ENCODE data around the gene NHLRC1. TPM values are rescaled to one million over a fixed set of nuclear protein-coding genes. Genes with fewer than 3 reads are reported as not detected.
A peak's percentile ranks its signal among the peaks of the same experiment; 100 is the strongest.

The NHLRC1 gene
- total RNA-seq, 1 experiment from 2014 or later: 1.4 TPM

DNA sequence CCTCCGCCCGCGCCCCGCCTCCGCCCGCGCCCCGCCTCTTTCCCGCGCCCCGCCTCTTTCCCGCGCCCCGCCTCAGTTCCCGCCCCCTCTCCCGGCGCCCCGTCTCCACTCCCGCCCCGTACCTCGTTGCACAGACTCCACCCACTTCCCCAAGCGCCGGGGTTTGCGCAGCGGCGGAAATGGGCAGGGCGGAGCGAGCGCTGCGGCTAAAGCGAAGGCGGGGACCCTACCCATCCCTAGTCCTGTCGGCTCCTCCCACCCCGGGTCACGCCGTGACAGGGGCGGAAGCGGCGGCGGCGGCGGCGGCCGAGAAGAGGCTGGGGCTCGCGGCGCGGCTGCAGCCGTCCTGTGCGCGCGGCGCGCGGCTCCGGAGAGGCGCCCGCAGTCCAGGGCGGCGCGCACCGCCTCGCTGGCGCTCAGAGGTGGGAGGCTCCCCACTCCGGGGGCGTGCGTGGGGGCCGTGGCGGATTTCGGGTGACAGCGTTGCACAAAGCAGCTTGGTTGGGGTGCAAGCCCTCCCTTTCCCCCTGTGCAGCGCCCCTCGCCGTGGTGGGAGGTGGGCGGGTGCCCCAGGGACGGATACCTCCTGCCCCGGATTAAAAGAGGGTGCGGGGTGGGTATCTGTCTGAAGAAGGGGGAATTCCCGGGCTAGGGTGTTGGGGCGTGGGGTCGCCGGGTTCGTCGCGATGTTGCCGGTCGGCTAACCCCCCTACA, 32.8 kb upstream of the NHLRC1 start, which contains the start of gene KDM1B (continued):
- 0 out of 2 replicates have a peak, but pooled peaks have one; percentile 52 for TF ChIP-seq TEAD1 (CRISPR knock-in tag; IDR thresholded peaks at IDR 0.05)
- TF ChIP-seq, protein P1, sequence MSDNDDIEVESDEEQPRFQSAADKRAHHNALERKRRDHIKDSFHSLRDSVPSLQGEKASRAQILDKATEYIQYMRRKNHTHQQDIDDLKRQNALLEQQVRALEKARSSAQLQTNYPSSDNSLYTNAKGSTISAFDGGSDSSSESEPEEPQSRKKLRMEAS (CRISPR knock-in tag; IDR thresholded peaks at IDR 0.05): 0 out of 2 replicates have a peak, but pooled peaks have one; percentile 6
- TF ChIP-seq, protein P2, sequence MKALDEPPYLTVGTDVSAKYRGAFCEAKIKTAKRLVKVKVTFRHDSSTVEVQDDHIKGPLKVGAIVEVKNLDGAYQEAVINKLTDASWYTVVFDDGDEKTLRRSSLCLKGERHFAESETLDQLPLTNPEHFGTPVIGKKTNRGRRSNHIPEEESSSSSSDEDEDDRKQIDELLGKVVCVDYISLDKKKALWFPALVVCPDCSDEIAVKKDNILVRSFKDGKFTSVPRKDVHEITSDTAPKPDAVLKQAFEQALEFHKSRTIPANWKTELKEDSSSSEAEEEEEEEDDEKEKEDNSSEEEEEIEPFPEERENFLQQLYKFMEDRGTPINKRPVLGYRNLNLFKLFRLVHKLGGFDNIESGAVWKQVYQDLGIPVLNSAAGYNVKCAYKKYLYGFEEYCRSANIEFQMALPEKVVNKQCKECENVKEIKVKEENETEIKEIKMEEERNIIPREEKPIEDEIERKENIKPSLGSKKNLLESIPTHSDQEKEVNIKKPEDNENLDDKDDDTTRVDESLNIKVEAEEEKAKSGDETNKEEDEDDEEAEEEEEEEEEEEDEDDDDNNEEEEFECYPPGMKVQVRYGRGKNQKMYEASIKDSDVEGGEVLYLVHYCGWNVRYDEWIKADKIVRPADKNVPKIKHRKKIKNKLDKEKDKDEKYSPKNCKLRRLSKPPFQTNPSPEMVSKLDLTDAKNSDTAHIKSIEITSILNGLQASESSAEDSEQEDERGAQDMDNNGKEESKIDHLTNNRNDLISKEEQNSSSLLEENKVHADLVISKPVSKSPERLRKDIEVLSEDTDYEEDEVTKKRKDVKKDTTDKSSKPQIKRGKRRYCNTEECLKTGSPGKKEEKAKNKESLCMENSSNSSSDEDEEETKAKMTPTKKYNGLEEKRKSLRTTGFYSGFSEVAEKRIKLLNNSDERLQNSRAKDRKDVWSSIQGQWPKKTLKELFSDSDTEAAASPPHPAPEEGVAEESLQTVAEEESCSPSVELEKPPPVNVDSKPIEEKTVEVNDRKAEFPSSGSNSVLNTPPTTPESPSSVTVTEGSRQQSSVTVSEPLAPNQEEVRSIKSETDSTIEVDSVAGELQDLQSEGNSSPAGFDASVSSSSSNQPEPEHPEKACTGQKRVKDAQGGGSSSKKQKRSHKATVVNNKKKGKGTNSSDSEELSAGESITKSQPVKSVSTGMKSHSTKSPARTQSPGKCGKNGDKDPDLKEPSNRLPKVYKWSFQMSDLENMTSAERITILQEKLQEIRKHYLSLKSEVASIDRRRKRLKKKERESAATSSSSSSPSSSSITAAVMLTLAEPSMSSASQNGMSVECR (CRISPR knock-in tag; IDR thresholded peaks at IDR 0.05; ENCODE audit: borderline replicate concordance): 0 out of 2 replicates have a peak, but pooled peaks have one; percentile 47
- no peak for TF ChIP-seq ZNF263 (CRISPR knock-in tag; IDR thresholded peaks at IDR 0.05; ENCODE audit: low read depth)
- no peak; the same call in 1 of the 2 replicates for TF ChIP-seq ETV6 (CRISPR knock-in tag; IDR thresholded peaks at IDR 0.05)
- no peak for TF ChIP-seq ZNF138 (CRISPR knock-in tag; conservative IDR thresholded peaks at IDR 0.05)
- TF ChIP-seq, protein P3, sequence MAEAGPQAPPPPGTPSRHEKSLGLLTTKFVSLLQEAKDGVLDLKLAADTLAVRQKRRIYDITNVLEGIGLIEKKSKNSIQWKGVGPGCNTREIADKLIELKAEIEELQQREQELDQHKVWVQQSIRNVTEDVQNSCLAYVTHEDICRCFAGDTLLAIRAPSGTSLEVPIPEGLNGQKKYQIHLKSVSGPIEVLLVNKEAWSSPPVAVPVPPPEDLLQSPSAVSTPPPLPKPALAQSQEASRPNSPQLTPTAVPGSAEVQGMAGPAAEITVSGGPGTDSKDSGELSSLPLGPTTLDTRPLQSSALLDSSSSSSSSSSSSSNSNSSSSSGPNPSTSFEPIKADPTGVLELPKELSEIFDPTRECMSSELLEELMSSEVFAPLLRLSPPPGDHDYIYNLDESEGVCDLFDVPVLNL (CRISPR knock-in tag; IDR thresholded peaks at IDR 0.05; ENCODE audit: borderline replicate concordance, low read depth): no peak
- no peak for TF ChIP-seq CREM (CRISPR knock-in tag; IDR thresholded peaks at IDR 0.05)
- no peak for TF ChIP-seq FOXK1 (CRISPR knock-in tag; IDR thresholded peaks at IDR 0.05)
- no peak for TF ChIP-seq ZNF416 (CRISPR knock-in tag; IDR thresholded peaks at IDR 0.05)
- TF ChIP-seq SOX15 (CRISPR knock-in tag; IDR thresholded peaks at IDR 0.05): no peak
- TF ChIP-seq, protein P4, sequence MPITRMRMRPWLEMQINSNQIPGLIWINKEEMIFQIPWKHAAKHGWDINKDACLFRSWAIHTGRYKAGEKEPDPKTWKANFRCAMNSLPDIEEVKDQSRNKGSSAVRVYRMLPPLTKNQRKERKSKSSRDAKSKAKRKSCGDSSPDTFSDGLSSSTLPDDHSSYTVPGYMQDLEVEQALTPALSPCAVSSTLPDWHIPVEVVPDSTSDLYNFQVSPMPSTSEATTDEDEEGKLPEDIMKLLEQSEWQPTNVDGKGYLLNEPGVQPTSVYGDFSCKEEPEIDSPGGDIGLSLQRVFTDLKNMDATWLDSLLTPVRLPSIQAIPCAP (CRISPR knock-in tag; IDR thresholded peaks at IDR 0.05): no peak
- no peak for TF ChIP-seq ELF4 (CRISPR knock-in tag; IDR thresholded peaks at IDR 0.05; ENCODE audit: low read depth)
- TF ChIP-seq, protein P5, sequence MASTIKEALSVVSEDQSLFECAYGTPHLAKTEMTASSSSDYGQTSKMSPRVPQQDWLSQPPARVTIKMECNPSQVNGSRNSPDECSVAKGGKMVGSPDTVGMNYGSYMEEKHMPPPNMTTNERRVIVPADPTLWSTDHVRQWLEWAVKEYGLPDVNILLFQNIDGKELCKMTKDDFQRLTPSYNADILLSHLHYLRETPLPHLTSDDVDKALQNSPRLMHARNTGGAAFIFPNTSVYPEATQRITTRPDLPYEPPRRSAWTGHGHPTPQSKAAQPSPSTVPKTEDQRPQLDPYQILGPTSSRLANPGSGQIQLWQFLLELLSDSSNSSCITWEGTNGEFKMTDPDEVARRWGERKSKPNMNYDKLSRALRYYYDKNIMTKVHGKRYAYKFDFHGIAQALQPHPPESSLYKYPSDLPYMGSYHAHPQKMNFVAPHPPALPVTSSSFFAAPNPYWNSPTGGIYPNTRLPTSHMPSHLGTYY (CRISPR knock-in tag; IDR thresholded peaks at IDR 0.05): no peak
- TF ChIP-seq, protein P6, sequence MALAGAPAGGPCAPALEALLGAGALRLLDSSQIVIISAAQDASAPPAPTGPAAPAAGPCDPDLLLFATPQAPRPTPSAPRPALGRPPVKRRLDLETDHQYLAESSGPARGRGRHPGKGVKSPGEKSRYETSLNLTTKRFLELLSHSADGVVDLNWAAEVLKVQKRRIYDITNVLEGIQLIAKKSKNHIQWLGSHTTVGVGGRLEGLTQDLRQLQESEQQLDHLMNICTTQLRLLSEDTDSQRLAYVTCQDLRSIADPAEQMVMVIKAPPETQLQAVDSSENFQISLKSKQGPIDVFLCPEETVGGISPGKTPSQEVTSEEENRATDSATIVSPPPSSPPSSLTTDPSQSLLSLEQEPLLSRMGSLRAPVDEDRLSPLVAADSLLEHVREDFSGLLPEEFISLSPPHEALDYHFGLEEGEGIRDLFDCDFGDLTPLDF (CRISPR knock-in tag; IDR thresholded peaks at IDR 0.05): no peak
- peak; percentile 92 for TF ChIP-seq SP1 (CRISPR knock-in tag; conservative IDR thresholded peaks at IDR 0.05)
- TF ChIP-seq JUN (CRISPR knock-in tag; IDR thresholded peaks at IDR 0.05): no peak
- TF ChIP-seq CBFB (CRISPR knock-in tag; IDR thresholded peaks at IDR 0.05; ENCODE audit: low read depth): no peak
- no peak for TF ChIP-seq EMX1 (CRISPR knock-in tag; IDR thresholded peaks at IDR 0.05)
- TF ChIP-seq, protein P7, sequence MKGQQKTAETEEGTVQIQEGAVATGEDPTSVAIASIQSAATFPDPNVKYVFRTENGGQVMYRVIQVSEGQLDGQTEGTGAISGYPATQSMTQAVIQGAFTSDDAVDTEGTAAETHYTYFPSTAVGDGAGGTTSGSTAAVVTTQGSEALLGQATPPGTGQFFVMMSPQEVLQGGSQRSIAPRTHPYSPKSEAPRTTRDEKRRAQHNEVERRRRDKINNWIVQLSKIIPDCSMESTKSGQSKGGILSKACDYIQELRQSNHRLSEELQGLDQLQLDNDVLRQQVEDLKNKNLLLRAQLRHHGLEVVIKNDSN (CRISPR knock-in tag; IDR thresholded peaks at IDR 0.05): no peak
- TF ChIP-seq, protein P8, sequence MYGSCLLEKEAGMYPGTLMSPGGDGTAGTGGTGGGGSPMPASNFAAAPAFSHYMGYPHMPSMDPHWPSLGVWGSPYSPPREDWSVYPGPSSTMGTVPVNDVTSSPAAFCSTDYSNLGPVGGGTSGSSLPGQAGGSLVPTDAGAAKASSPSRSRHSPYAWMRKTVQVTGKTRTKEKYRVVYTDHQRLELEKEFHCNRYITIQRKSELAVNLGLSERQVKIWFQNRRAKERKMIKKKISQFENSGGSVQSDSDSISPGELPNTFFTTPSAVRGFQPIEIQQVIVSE (CRISPR knock-in tag; IDR thresholded peaks at IDR 0.05; ENCODE audit: borderline replicate concordance): no peak
- TF ChIP-seq, protein P9, sequence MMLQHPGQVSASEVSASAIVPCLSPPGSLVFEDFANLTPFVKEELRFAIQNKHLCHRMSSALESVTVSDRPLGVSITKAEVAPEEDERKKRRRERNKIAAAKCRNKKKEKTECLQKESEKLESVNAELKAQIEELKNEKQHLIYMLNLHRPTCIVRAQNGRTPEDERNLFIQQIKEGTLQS (CRISPR knock-in tag; conservative IDR thresholded peaks at IDR 0.05): no peak

Data from WTC11 (cell line).